ENCODE measurements around the gene DFFA. TPM values are rescaled to one million over a fixed set of nuclear protein-coding genes. Genes with fewer than 3 reads are reported as not detected.
A peak's percentile ranks its signal among the peaks of the same experiment; 100 is the strongest.

Gene DFFA
- polyA plus RNA-seq, 4 donors, result 8.9 to 30.3 (median 17.2) TPM

DNA sequence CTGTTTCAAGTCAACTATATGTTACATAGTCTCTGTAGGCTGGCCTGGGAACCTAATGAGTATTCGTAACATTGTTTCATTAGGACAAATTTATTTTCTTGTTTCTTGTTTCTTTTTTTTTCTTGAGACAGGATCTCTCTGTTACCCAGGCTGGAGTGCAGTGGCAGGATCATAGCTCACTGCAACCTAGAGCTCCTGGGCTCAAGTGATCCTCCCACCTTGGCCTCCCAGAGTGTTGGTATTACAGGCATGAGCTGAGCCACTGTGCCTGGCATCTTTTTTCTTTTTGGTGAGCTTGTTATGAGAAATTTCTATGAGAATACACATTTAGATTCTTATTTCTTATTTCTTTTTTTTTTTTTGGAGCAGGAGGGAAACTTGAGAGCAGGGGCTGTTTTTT, 35.3 kb downstream of the DFFA start:
- Histone ChIP-seq H3K4me3 (ENCODE audit: low read depth in 1 of 3, low read length in 3 of 3) (no peak overlapping the region), H3K9me3 (ENCODE audit: control insufficient read depth in 2 of 2, insufficient read depth in 1 of 2, low read depth in 1 of 2, low read length in 1 of 2) (no peaks in the 10 kb centered on the region), H3K27ac (ENCODE audit: low read depth in 1 of 3, low read length in 2 of 3) (peak overlapping the region in 1 of 3 donors; percentile 43), H3K27me3 (ENCODE audit: control insufficient read depth in 3 of 3, insufficient read depth in 3 of 3, low read length in 3 of 3) (no peaks in the 10 kb centered on the region), H3K36me3 (ENCODE audit: control insufficient read depth in 3 of 3, insufficient read depth in 2 of 3, low read depth in 1 of 3, low read length in 3 of 3) (peaks cover 0 to 17% (median 0%) of the 10 kb centered on the region in 3 donors), H3K4me1 (ENCODE audit: control insufficient read depth in 3 of 3, insufficient read depth in 2 of 3, low read depth in 1 of 3, low read length in 2 of 3) (peaks cover 0 to 38% (median 0%) of the 10 kb centered on the region in 3 donors)
- no peak for FAIRE-seq
- 85 to 92% (median 87%) methylated on average over 1 of the region's 1 CpG for WGBS, 3 donors
- DNase-seq, result no peak

DNA sequence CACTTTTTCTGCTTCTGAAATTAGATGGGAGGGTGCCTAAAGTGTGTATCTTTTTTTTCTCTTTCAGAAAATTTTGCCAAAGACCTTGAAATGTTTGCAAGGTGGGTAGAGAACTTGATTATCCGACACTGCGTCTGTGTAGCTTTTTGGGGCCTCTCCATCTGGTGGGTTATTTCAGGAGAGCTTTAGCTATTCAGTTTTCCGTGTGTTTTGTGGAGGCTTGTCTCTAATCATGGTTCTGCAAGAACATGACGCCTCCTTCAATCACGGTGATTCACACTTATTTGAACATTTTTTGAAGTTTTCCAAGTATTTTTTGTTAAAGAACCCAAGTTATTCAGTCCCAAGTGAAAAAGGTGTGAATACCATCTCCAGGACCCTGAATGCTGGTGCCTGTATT, 37.7 kb downstream of the DFFA start:
- H3K27ac ChIP-seq (ENCODE audit: low read depth in 1 of 3, low read length in 2 of 3), result no peak overlapping the region
- peaks cover 0 to 46% (median 0%) of the 10 kb centered on the region in 3 donors for H3K4me1 ChIP-seq (ENCODE audit: control insufficient read depth in 3 of 3, insufficient read depth in 2 of 3, low read depth in 1 of 3, low read length in 2 of 3)
- H3K27me3 ChIP-seq (ENCODE audit: control insufficient read depth in 3 of 3, insufficient read depth in 3 of 3, low read length in 3 of 3), result no peaks in the 10 kb centered on the region
- 94 to 95% (median 95%) methylated on average over 5 of the region's 5 CpGs for WGBS, 3 donors
- no peaks in the 10 kb centered on the region for H3K9me3 ChIP-seq (ENCODE audit: control insufficient read depth in 2 of 2, insufficient read depth in 1 of 2, low read depth in 1 of 2, low read length in 1 of 2)
- peaks cover 0 to 3% (median 0%) of the 10 kb centered on the region in 3 donors for H3K36me3 ChIP-seq (ENCODE audit: control insufficient read depth in 3 of 3, insufficient read depth in 2 of 3, low read depth in 1 of 3, low read length in 3 of 3)
- FAIRE-seq (no peak), DNase-seq (no peak)
- H3K4me3 ChIP-seq (ENCODE audit: low read depth in 1 of 3, low read length in 3 of 3), result no peak overlapping the region

DNA sequence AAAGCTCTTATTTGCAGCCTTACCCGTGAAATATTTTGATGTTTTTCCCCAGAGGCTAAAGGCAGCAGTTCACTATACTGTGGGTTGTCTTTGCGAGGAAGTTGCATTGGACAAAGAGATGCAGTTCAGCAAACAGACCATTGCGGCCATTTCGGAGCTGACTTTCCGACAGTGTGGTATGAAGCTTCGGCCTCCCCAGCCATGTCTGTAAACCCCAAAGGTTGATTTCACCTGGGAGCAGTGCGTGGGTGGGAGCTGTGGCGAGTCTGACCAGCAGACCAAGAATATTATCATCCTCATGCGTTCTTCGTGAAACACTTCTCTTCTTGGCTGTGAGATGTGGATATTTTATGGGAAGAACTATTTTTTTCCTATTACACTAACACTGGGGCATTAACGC, 38.5 kb downstream of the DFFA start:
- WGBS, 3 donors, result 40 to 78% (median 58%) methylated on average over 11 of the region's 11 CpGs
- no peaks in the 10 kb centered on the region for H3K27me3 ChIP-seq (ENCODE audit: control insufficient read depth in 3 of 3, insufficient read depth in 3 of 3, low read length in 3 of 3)
- no peak overlapping the region for H3K4me3 ChIP-seq (ENCODE audit: low read depth in 1 of 3, low read length in 3 of 3)
- H3K4me1 ChIP-seq (ENCODE audit: control insufficient read depth in 3 of 3, insufficient read depth in 2 of 3, low read depth in 1 of 3, low read length in 2 of 3), result peaks cover 0 to 43% (median 0%) of the 10 kb centered on the region in 3 donors
- H3K9me3 ChIP-seq (ENCODE audit: control insufficient read depth in 2 of 2, insufficient read depth in 1 of 2, low read depth in 1 of 2, low read length in 1 of 2), result no peaks in the 10 kb centered on the region
- FAIRE-seq (no peak), DNase-seq (no peak)
- H3K36me3 ChIP-seq (ENCODE audit: control insufficient read depth in 3 of 3, insufficient read depth in 2 of 3, low read depth in 1 of 3, low read length in 3 of 3), result peaks cover 0 to 3% (median 0%) of the 10 kb centered on the region in 3 donors
- H3K27ac ChIP-seq (ENCODE audit: low read depth in 1 of 3, low read length in 2 of 3), result peak overlapping the region in 2 of 3 donors; percentile 29 to 80

DNA sequence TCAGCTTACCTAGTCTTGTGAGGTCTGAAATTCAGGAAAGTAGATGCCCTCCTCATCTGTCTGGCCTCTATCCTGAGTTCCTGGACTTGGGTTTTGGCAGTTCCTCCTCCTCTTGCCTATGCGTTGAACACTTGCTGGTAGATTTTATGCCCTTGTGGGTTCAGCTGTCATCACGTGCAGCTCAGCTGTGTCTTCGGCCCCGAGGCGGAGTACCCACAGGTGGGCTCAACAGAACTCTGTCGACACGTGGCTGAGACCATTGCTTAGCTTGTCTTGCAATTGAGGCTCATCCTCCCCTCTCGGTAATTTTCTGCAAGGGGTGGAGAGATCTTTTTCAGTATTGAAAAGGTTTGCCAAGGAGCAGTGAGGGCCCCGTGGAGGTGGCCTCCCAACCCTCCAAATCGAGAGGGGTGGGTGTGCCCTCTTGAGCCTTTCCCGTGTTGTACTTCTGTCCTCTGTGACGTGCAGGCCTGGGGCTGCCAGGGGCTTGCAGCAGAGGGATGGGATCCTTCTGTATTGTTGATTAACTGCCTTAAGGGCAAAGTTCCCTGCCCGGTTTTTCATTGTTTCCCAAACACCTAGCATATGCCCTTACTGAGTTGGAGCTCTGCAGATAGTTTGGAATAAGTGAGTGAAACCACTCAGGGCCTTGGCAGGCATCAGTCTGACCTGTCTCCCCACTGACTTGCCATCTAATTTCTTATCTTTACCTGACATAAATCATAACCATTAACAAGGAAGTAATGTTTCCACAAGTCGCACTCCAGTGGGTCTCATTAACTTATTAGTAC, 39.2 kb downstream of the DFFA start:
- Histone ChIP-seq H3K4me3 (ENCODE audit: low read depth in 1 of 3, low read length in 3 of 3) (no peak overlapping the region), H3K27me3 (ENCODE audit: control insufficient read depth in 3 of 3, insufficient read depth in 3 of 3, low read length in 3 of 3) (no peaks in the 10 kb centered on the region), H3K4me1 (ENCODE audit: control insufficient read depth in 3 of 3, insufficient read depth in 2 of 3, low read depth in 1 of 3, low read length in 2 of 3) (peaks cover 0 to 39% (median 0%) of the 10 kb centered on the region in 3 donors), H3K36me3 (ENCODE audit: control insufficient read depth in 3 of 3, insufficient read depth in 2 of 3, low read depth in 1 of 3, low read length in 3 of 3) (peaks cover 0 to 3% (median 0%) of the 10 kb centered on the region in 3 donors), H3K9me3 (ENCODE audit: control insufficient read depth in 2 of 2, insufficient read depth in 1 of 2, low read depth in 1 of 2, low read length in 1 of 2) (no peaks in the 10 kb centered on the region), H3K27ac (ENCODE audit: low read depth in 1 of 3, low read length in 2 of 3) (peak overlapping the region in 2 of 3 donors; percentile 29 to 80)
- WGBS, 3 donors, result 15 to 59% (median 34%) methylated on average over 14 of the region's 14 CpGs
- peak; percentile 63 to 73 for DNase-seq
- no peak for FAIRE-seq

DNA sequence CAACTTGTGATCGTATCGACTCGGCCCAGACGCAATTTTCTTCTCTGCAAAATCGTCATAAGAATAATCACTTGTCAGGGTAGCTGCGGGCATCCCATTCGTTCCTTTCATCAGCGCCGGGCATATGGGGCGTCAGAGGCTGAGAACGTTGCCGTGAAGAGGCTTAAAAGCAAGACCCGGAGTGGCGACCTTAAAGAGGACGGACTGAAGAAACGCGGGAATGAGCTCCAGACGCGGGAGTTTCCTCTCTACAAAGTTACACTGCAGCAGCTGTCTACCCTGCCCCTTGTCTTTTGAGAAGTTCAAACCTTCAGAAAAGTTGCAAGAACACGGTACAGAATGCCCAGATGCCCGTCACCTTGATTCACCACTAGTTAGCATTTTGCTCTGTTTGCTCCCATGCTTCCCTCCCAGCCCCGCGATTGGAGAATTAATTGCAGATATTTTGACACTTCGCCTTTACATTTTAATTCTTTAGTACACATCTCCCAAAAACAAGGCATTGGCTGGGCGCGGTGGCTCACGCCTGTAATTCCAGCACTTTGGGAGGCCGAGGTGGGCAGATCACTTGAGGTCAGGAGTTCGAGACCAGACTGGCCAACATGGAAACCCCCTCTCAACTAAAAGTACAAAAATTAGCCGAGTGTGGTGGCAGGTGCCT, 41.1 kb downstream of the DFFA start:
- peak overlapping the region in 2 of 3 donors; percentile 80 to 82 for H3K27ac ChIP-seq (ENCODE audit: low read depth in 1 of 3, low read length in 2 of 3)
- FAIRE-seq, result no peak
- peak in 1 of 2 donors; percentile 14 for DNase-seq
- peaks cover 0 to 3% (median 0%) of the 10 kb centered on the region in 3 donors for H3K36me3 ChIP-seq (ENCODE audit: control insufficient read depth in 3 of 3, insufficient read depth in 2 of 3, low read depth in 1 of 3, low read length in 3 of 3)
- peak overlapping the region; percentile 62 to 86 (median 85) for H3K4me3 ChIP-seq (ENCODE audit: low read depth in 1 of 3, low read length in 3 of 3)
- no peaks in the 10 kb centered on the region for H3K27me3 ChIP-seq (ENCODE audit: control insufficient read depth in 3 of 3, insufficient read depth in 3 of 3, low read length in 3 of 3)
- H3K9me3 ChIP-seq (ENCODE audit: control insufficient read depth in 2 of 2, insufficient read depth in 1 of 2, low read depth in 1 of 2, low read length in 1 of 2), result no peaks in the 10 kb centered on the region
- H3K4me1 ChIP-seq (ENCODE audit: control insufficient read depth in 3 of 3, insufficient read depth in 2 of 3, low read depth in 1 of 3, low read length in 2 of 3), result peaks cover 0 to 38% (median 0%) of the 10 kb centered on the region in 3 donors
- WGBS, 3 donors, result 13 to 21% (median 14%) methylated on average over 30 of the region's 30 CpGs

DNA sequence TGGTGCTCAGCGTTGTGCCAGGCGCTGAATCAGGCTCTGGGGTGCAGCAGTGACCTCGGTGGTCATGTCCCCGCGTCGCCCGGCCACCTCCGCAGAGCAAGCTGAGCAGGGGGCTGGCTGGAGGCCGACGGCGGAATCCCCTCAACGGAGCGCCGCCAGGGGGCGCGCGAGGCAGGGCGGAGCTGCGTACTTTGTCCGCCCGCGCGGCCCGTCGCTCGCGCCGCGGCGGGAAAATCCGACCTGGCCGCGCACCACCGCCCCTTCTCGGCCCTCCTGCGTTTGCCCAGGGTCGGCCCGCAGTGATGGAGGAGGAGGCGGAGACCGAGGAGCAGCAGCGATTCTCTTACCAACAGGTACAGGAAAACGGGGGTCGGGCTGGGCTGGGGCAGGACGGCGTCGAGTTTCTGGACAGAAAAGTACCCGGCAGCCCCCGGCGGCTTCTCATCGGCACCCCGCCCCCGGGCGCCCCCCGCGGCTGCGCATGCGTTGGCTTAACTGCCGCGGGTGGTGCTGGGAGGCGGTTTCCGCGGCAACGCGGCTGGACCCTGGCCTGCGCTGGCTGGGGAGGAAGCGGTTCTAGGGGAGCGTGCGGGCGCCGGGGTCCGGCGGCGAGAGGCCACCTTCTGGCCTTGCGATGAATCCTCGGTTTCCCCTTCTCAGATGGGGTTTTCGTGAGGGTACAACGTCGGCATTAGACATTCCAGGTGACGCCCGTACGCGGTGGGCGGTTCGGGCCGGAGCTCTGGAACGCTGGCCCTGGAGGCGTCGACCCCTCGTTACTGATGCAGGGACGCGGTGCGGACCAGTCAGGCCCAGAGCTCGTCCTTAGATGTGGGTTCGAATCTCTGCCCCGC, 41.9 kb downstream of the DFFA start, which contains the start of gene CENPS:
Gene CENPS, plus strand, starts transcription at position 218 of the 854 bp plus-strand sequence. Its CDS starts 85 bp downstream, at position 303.
- Histone ChIP-seq H3K4me3 (ENCODE audit: low read depth in 1 of 3, low read length in 3 of 3) (peak within 1 kb of the TSS; percentile 62 to 86 (median 85)), H3K4me1 (ENCODE audit: control insufficient read depth in 3 of 3, insufficient read depth in 2 of 3, low read depth in 1 of 3, low read length in 2 of 3) (peaks cover 0 to 38% (median 0%) of the 10 kb centered on the region in 3 donors), H3K27me3 (ENCODE audit: control insufficient read depth in 3 of 3, insufficient read depth in 3 of 3, low read length in 3 of 3) (no peaks in the 10 kb centered on the region), H3K27ac (ENCODE audit: low read depth in 1 of 3, low read length in 2 of 3) (peak within 1 kb of the TSS in 2 of 3 donors; percentile 80 to 82), H3K36me3 (ENCODE audit: control insufficient read depth in 3 of 3, insufficient read depth in 2 of 3, low read depth in 1 of 3, low read length in 3 of 3) (peaks cover 0 to 3% (median 0%) of the 10 kb centered on the region in 3 donors), H3K9me3 (ENCODE audit: control insufficient read depth in 2 of 2, insufficient read depth in 1 of 2, low read depth in 1 of 2, low read length in 1 of 2) (no peaks in the 10 kb centered on the region)
- FAIRE-seq (no peak), DNase-seq (peak; percentile 89 to 97)
- 0% methylated on average over 78 to 95 of the region's 95 CpGs for WGBS, 3 donors

DNA sequence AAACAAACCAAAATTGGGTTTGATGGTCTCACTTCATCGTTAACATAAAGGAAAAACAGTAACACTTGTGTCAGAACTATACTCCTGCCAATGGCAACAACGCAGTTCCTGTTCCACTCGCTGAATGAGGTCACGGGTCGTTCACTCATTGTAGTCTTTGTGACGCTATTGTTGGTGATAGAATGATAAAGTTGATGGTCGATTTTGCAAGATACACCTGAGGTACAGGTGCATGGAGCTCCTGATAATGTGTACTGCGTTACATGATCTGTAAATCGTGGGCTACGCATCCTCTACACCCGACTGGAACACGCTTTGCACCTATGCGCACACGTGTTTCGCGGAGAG, 42.5 kb downstream of the DFFA start:
- H3K36me3 ChIP-seq (ENCODE audit: control insufficient read depth in 3 of 3, insufficient read depth in 2 of 3, low read depth in 1 of 3, low read length in 3 of 3), result no peaks in the 10 kb centered on the region
- FAIRE-seq, result no peak
- H3K27me3 ChIP-seq (ENCODE audit: control insufficient read depth in 3 of 3, insufficient read depth in 3 of 3, low read length in 3 of 3), result no peaks in the 10 kb centered on the region
- H3K4me1 ChIP-seq (ENCODE audit: control insufficient read depth in 3 of 3, insufficient read depth in 2 of 3, low read depth in 1 of 3, low read length in 2 of 3), result peaks cover 0 to 38% (median 0%) of the 10 kb centered on the region in 3 donors
- peak in 1 of 2 donors; percentile 35 for DNase-seq
- peak overlapping the region in 1 of 3 donors; percentile 69 for H3K27ac ChIP-seq (ENCODE audit: low read depth in 1 of 3, low read length in 2 of 3)
- peak overlapping the region in 2 of 3 donors; percentile 85 to 86 for H3K4me3 ChIP-seq (ENCODE audit: low read depth in 1 of 3, low read length in 3 of 3)
- no peaks in the 10 kb centered on the region for H3K9me3 ChIP-seq (ENCODE audit: control insufficient read depth in 2 of 2, insufficient read depth in 1 of 2, low read depth in 1 of 2, low read length in 1 of 2)
- 9 to 19% (median 12%) methylated on average over 16 of the region's 16 CpGs for WGBS, 3 donors

DNA sequence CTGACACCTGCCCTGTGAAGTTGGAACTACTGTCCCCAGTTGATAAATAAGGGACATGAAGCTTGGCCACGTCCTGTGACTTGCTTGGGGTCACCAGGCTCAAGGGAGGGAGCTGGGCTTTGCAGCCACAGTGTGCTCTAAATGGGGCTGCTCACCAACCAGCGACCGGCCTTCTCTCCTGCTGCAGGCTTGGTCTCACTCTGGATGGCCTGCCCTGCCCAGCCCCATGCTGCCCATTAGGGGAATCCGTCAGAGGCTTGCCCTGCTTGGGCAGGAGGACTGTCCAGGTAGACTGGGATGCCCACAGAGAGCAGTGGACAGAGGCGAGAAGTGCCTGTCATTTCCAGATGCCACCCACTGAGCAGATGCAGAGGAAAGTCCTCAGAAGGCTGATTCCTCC, 43.3 kb downstream of the DFFA start:
- H3K4me1 ChIP-seq (ENCODE audit: control insufficient read depth in 3 of 3, insufficient read depth in 2 of 3, low read depth in 1 of 3, low read length in 2 of 3), result peaks cover 0 to 35% (median 3%) of the 10 kb centered on the region in 3 donors
- no peaks in the 10 kb centered on the region for H3K9me3 ChIP-seq (ENCODE audit: control insufficient read depth in 2 of 2, insufficient read depth in 1 of 2, low read depth in 1 of 2, low read length in 1 of 2)
- no peak overlapping the region for H3K27ac ChIP-seq (ENCODE audit: low read depth in 1 of 3, low read length in 2 of 3)
- WGBS, 3 donors, result 90 to 92% (median 92%) methylated on average over 5 of the region's 5 CpGs
- DNase-seq, result no peak
- FAIRE-seq, result no peak
- H3K27me3 ChIP-seq (ENCODE audit: control insufficient read depth in 3 of 3, insufficient read depth in 3 of 3, low read length in 3 of 3), result no peaks in the 10 kb centered on the region
- no peak overlapping the region for H3K4me3 ChIP-seq (ENCODE audit: low read depth in 1 of 3, low read length in 3 of 3)
- no peaks in the 10 kb centered on the region for H3K36me3 ChIP-seq (ENCODE audit: control insufficient read depth in 3 of 3, insufficient read depth in 2 of 3, low read depth in 1 of 3, low read length in 3 of 3)
